Omental fat pad (tissue), 4 donors: ENCODE data around the gene MPEG1. TPM values are rescaled to one million over a fixed set of nuclear protein-coding genes. Genes with fewer than 3 reads are reported as not detected.
A peak's percentile ranks its signal among the peaks of the same experiment; 100 is the strongest.

Source experiments
- ATAC-seq: fragments of 150-250 bp; one replicate; pipeline ENCODE4 v1.9.1; 2016; ENCODE audit warnings: mild to moderate bottlenecking, moderate library complexity; ENCODE audit not compliant: low FRiP score
- DNase-seq: peaks from one replicate; pipeline ENCODE4 v3.0.0-alpha.2; 2019; ENCODE audit warnings: low spot score
- total RNA-seq, 4 donors: library from RNA; depleted of rRNA; stranded (reverse); fragments of >200 nt; gene quantifications; one replicate each; pipeline ENCODE4 v1.1.0, GENCODE V29; 2016
- TF ChIP-seq, protein P1 (sequence below), 3 donors: fragments of 450-650 bp; IDR thresholded peaks; one replicate each; pipeline ENCODE4 v1.5.1; 2016 to 2017; ENCODE audit warnings: antibody characterized with exemption in 3 of 3, mild to moderate bottlenecking in 3 of 3, moderate library complexity in 2 of 3

The MPEG1 gene
- total RNA-seq, 4 donors from 2014 or later: 41.7 to 51.1 (median 47.5) TPM

DNA sequence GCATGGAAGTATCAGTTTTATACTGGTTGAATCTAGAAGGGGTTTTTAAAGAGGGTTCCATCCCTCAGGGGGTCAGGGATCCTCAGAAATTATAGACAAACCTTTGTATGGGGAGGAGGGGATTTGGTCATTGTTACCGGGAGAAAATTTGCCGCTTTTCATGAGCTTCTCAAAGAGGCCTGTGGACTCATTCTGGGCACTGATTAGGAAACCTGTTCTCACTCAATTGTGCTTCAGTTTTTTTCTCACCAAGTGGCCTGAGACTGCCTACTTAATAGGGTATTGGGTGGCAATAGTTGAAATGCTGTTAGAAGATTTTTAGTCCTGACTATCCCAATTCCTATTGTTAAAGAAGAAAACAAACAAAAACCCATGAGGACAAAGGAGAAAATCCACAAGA is 14.0 kb downstream of the MPEG1 start:
- DNase-seq (no peak), ATAC-seq (no peak)
- TF ChIP-seq, protein P1, sequence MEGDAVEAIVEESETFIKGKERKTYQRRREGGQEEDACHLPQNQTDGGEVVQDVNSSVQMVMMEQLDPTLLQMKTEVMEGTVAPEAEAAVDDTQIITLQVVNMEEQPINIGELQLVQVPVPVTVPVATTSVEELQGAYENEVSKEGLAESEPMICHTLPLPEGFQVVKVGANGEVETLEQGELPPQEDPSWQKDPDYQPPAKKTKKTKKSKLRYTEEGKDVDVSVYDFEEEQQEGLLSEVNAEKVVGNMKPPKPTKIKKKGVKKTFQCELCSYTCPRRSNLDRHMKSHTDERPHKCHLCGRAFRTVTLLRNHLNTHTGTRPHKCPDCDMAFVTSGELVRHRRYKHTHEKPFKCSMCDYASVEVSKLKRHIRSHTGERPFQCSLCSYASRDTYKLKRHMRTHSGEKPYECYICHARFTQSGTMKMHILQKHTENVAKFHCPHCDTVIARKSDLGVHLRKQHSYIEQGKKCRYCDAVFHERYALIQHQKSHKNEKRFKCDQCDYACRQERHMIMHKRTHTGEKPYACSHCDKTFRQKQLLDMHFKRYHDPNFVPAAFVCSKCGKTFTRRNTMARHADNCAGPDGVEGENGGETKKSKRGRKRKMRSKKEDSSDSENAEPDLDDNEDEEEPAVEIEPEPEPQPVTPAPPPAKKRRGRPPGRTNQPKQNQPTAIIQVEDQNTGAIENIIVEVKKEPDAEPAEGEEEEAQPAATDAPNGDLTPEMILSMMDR (IDR thresholded peaks at IDR 0.05): no peak

DNA sequence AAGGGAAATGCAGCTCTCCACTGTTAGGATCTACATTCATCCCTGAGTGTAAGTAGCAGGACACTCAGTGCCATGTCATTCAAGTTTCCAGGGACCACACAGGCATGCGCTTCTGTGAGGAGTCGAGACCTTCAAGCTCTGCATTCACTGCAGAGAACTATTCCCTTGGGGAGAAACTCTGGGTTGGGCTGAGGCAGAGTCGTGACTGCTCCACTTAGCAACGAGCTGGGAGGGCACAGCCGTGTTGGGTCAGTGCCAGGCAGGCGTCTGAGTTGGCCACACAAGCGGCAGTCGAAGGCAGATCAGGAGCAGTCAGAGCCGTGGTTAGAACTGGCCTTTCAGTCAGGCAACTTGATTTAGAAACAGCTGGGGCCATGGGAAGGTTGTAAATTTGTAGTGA is 14.7 kb downstream of the MPEG1 start:
- ATAC-seq (peak; percentile 69), DNase-seq (peak; percentile 34)
- TF ChIP-seq, protein P1 (IDR thresholded peaks at IDR 0.05): no peak

DNA sequence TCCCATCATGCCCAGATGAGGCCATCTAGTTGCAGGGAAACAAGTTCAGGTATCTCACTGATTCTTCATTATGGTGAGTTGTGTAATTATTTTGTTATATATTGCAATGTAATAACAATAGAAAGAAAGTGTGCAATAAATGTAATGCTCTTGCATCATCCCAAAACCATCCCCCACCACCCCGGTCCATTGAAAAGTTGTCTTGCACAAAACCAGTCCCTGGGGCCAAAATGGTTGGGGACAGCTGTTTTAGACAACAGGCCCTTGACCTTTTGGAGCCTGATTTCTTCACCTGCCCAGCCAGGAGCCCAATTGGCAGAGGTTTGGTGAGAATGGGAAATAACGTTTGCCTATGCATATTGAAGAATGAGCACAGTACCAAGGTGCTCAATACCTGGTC is 15.9 kb downstream of the MPEG1 start:
- TF ChIP-seq, protein P1 (IDR thresholded peaks at IDR 0.05): no peak
- ATAC-seq: no peak
- DNase-seq: no peak

DNA sequence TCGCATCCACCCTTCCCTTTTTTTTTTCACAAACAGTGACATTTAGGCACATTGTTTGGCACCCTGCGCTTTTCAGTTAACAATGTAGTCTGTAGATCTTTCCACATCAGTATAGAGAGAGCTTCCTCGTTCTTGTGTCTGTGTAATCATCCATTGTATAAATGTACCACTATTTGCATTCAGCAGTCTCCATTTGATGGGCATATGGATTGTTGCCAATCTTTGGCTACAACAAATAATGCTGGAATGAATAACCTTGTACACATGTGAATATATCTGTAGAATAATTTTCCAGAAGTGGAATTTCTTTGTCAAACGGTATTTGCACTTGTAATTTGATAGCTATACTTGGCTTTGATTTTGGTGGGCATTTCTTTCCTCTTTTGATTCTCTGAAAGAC is 17.1 kb downstream of the MPEG1 start:
- TF ChIP-seq, protein P1 (IDR thresholded peaks at IDR 0.05): no peak
- ATAC-seq (no peak), DNase-seq (no peak)

DNA sequence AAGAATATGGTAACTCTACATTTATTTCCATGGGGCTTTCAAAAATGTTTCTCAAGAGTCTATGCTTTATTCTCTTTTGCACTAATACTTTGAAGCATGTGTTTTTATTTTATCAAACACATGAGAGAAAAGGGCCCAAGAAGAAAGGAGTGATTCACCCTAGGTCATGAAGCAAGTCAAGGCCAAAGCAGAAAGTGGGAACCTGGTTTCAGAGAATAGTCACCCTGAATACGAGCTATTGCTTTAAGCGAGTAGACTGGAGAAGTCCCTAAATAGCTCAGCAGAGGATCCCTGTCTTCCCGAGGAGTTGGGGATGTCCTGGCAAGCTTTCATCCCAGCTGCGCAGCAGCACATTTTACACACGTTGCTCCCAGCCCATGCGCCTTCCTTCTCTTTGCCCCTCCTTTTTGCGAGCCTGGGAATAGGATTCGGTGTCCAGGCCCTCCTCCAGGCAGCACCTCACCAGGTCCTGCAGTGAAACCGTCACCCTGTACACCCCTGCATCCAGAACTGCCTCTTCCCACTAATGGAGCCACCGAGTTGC is 19.1 kb downstream of the MPEG1 start:
- no peak for DNase-seq
- no peak for ATAC-seq
- TF ChIP-seq, protein P1 (IDR thresholded peaks at IDR 0.05): no peak

DNA sequence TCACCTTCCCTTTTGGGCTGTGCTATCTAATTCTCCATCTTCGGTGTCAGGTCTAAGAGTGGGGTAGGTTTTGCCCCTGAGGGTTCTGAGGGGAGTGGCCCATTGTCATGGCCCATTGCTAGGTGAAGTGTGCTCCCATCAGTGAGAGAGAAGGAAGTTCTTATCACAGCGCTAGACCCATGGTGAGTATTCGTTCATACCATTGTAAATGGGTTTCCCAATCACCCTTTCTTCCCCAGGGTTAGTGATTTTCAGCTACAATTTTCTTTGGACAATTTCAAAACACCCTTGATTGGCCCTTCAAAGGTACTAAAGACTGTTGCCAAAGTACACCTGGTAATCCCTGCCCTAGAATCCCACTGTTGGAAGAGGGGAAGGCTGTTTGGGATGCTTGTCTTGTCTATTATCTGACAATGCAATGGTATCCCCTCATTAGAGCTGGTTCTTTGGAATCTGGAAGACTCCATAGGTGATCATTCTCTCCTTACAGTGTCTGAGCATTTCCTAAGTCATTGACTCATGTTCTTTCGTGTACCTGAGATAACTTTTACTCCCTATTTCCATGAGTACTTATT is 20.2 kb downstream of the MPEG1 start:
- no peak for DNase-seq
- TF ChIP-seq, protein P1 (IDR thresholded peaks at IDR 0.05): no peak
- ATAC-seq: no peak

DNA sequence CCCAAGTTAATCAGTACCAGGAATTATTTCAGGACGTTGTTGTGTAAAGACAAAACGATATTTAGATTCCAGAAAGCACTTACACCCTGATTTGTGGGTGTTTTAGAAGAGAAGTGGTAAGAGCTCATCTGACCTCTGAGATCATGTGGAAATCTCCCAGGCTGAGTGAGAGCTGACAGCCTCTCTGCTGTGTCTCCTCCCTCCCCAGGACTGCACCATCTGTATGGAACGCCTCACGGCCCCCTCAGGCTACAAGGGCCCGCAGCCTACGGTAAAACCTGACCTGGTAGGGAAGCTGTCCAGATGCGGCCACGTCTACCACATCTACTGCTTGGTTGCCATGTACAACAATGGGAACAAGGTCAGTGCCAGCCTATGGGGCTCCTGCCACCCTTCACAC is 20.8 kb downstream of the MPEG1 start:
- ATAC-seq: no peak

More for the DNA sequence above, 20.8 kb downstream of the MPEG1 start:
- no peak for DNase-seq
- TF ChIP-seq, protein P1 (IDR thresholded peaks at IDR 0.05): no peak
